Measurements from ENCODE around the gene STK32B.

Gene STK32B

DNA sequence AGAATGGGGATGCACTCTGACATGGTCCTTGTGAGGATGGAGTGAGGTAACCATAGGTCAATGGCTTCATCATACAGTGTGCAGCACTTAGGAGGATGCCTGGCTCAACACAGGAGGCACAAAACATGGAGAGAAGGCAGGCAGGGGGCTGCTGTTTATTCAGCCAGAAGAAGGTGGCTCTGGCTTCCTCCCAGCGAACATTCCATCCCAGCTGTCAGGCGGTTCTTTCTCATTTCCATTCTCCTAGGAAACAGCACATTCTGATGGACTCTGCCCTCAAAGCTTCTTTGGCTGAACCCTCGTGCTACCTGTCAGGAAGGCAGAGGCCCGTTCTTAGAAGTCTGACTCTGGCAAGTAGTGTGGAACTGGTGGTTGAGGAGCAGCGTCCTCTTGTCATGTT lies 18.6 kb downstream of the STK32B start:
- DNase-seq (ENCODE audit: low read depth): no peak

DNA sequence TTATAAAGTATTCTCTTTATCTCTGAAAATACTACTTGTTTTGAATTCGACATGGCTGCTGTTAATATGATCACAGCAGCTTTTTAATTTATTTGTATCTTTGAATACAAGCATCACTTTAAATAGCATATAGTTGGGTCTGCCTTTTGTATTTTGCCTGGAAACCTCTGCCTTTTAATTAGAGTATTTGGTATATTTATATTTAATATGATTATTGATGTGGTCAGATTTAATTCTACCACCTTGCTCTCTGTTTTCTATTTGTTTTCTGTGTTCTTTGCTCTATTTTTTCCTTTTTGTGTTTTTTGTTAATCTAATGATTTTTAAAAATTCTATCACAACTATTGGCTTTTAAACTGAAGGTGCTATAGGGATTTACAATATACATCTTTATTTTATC lies 21.7 kb downstream of the STK32B start:
- DNase-seq (ENCODE audit: low read depth): no peak

- no peak for DNase-seq (ENCODE audit: low read depth)
These were observed 26.7 kb downstream of the STK32B start for GRCh38 chr4:5078009-5078408.

GRCh38 chr4:5079581-5079980 lies 28.3 kb downstream of the STK32B start:
- no peak for DNase-seq (ENCODE audit: low read depth)

- DNase-seq (ENCODE audit: low read depth): no peak
These were observed 30.2 kb downstream of the STK32B start for GRCh38 chr4:5081441-5081999.

- no peak for DNase-seq (ENCODE audit: low read depth)
These were observed 31.1 kb downstream of the STK32B start for GRCh38 chr4:5082376-5082775.

GRCh38 chr4:5084911-5085475 lies 33.7 kb downstream of the STK32B start:
- no peak for DNase-seq (ENCODE audit: low read depth)

- no peak for DNase-seq (ENCODE audit: low read depth)
These were observed 35.3 kb downstream of the STK32B start for GRCh38 chr4:5086535-5086934.

DNA sequence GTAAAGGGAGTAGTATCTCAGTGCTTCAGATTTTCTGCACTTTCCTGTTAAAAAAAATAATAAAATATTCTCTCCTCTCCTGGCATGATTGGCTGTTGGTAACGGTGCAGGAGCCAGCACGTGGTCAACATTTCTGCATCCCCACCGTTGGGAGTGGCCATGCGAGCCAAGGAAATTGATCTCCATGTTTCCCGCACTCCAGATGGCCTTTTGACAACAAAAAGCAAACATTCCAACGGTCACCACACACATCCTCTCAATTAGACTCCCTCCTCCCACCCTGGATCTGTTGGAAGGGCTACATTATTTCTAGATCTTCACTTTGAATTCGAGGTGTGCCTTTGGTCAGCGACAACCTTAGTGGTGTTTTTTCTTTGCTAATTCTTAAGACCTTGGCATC lies 45.0 kb downstream of the STK32B start:
- no peak for DNase-seq (ENCODE audit: low read depth)

DNA sequence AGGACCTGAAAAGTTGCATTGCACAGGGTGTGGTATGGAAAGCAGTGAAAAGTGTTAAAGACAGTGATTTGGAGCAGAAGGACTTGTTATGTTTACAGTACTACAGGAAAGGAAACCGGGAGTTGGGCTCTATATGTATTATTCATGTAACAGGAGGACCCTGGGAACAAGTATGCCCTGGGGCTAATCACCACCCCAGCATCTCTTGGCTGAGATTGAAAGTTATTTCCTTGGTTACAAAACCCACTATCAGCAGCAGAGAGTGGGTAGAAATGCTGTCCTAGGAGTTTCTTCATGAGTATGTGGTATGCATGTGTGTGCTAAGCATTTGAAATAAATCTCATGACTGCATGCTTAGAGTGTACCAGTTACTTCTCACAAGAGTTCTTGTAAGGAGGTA lies 46.9 kb downstream of the STK32B start:
- DNase-seq (ENCODE audit: low read depth): no peak

DNA sequence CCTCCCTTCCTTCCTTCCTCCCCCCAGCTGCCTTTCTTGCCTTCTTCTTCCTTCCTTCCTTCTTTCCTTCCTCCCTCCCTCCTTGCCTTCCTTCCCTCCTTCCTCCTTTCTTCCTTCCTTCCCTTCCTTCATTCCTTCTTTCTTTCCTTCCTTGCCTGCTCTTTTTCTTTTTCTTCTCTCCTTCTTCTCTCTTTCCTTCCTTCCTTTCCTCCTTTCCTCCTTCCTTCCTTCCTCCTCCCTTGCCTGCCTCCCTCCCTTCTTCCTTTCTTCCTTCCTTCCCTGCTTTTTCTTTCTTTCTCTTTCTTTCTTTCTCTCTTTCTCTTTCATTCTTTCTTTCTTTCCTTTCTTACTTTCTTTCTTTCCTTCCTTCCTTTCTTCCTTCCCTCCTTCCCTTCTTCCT lies 49.1 kb downstream of the STK32B start:
- no peak for DNase-seq (ENCODE audit: low read depth)

- DNase-seq (ENCODE audit: low read depth): no peak
These were observed 49.7 kb downstream of the STK32B start for GRCh38 chr4:5100986-5101385.

DNA sequence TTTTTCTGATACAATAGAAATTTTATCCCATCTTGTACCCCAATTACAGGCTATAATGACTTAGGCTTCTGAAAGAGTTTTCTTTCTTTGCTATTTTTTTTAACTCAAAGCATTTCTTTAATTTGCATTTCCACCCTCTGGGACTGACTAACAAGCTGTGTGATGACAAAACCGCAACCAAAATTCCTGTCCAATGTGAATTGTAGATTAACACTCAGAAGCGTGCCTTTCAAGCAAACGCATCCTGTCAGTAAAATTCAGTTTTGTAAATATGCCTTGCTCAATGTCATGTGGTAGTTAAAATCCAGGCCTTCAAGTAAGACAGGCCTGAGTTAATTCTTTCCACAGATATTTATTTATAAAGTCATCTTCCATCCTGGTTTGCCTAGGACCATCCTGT lies 50.3 kb downstream of the STK32B start:
- no peak for DNase-seq (ENCODE audit: low read depth)

GRCh38 chr4:5110901-5111300 lies 59.6 kb downstream of the STK32B start:
- DNase-seq (ENCODE audit: low read depth): no peak

DNA sequence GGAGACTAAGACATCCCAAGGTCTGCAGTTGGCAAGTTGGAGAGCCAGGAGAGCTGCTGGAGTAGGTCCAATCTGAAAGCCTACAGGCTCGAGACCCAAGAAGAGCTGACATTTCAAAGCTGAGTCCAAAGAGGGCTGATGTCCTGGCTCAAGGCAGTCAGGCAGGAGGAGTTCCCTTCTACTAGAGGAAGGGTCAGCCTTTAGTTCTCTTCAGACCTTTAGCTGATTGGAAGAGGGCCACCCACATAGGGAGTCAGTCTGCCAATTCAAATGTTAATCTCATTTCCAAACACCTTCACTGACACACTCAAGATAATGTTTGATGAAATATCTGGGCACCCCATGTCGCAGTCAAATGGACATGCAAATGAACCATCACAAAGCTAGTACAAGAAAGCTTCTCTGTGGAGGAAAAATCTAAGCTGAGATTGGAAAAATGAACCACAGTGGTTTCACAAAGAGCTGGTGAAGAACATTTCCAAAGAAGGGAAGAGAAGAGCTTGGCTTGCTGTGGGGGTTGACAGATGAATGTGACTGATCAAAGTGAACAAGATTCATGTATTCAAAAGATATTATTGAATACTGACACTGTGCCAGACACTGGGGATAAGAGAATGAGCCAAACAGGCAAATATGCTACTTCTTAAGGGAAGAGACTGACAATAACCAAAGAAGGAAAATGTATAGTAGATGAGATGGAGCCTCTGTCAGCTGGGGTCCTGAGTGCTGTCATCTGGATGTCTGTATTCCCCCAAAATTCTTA lies 61.2 kb downstream of the STK32B start:
- DNase-seq (ENCODE audit: low read depth): no peak

- no peak for DNase-seq (ENCODE audit: low read depth)
These were observed 63.7 kb downstream of the STK32B start for GRCh38 chr4:5114950-5115349.

DNA sequence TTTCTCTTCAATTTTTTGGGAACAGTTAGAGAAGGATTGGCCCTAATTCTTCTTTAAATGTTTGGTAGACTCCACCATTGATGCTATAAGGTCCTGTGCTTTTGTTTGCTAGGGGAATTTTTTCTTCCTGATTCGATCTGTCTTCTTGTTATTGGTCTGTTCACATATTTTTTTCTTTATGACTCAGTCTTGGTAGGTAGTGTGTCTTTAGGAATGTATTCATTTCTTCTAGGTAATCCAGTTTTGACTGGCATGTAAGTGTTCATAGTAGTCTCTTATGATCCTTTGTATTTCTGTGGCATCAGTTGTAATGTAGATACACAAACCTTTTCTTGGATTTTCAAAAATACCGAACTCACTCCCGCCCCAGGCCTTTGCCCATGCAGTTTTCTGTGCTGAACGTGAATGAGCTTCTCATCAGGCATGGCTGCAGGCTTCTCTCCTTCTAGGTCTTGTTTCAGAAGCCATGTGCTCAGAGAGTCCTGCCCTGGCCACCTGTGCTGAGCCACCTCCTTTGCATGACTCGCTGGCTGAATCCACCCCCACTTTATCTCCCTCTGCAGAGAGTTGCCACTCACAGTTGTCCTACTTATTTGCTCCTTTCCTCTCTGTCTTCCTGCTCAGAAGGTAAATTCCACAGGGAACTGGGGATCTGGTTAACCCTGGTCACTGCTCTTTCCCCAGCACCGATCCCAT lies 67.0 kb downstream of the STK32B start:
- DNase-seq (ENCODE audit: low read depth): no peak

DNA sequence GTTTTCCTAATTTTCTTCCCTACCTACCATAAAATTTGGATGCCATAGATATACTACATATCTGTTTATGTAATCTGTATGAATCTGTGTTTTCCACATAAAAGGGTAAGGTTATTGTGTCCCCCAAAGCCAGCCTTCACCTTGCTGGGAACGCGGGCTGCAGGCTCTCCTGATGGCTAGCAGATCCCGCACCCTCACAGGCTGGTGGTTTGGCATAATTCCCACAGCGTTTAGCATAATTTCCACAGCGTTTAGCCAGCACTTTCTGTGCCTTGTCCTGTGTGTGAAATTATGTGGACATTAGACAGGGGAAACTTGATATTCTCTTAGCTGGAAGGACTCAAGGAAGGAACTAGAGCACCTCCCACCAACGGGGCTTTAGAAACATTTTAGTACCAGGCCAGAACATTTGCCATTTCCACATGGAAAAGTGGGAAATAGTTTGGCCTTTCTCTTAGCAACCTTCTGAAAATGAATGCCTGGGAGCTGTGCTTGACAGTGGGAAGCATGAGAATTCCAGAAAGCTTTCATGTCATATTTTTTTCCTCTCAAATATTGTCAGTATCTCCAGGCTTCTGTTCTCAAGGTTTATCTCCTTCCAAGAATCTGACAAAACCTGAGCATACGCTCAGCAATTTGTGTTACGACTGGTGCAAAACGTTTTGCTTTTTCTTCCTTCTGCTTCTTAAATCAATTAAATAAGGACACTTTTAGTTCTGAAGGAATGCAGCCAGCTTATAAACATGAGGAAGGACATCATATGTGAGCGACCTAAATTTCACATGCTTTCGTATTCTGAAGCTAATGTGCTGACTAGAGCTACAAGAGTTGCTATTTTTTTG lies 67.9 kb downstream of the STK32B start:
- no peak for DNase-seq (ENCODE audit: low read depth)

DNA sequence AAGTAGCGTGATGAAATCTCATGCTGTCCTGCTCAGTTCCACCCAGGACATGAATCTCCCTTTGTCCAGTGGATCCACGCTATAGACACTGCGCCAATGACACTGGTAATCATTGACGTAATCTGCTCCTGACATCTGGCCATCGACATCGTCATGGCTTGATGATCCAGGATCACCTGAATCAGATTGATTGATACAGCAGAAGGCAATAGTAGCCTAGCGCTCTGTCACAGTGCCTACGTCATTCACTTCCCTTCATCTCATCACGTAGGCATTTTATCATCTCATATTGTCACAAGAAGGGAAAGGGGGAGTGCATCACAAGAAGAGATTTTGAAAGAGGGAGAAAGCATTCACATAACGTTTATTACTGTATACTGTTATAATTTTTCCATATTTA lies 68.8 kb downstream of the STK32B start:
- DNase-seq (ENCODE audit: low read depth): no peak

DNA sequence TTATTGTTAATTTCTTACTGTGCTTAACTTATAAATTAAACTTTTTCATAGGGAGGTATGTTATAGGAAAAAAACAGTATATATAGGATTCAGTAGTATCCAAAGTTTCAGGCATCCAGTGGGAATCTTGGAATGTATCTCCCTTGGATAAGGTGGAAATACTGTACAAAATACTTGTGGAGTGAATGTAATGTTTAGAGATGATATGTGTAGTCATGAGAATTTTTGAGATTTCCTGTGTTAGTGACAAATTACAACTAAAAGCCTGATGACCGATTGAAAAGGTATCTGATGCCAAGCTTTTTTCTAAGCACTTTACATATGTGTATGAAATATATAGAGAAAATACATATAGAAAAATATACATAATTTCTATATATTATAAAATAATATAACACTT lies 69.2 kb downstream of the STK32B start:
- DNase-seq (ENCODE audit: low read depth): no peak

DNA sequence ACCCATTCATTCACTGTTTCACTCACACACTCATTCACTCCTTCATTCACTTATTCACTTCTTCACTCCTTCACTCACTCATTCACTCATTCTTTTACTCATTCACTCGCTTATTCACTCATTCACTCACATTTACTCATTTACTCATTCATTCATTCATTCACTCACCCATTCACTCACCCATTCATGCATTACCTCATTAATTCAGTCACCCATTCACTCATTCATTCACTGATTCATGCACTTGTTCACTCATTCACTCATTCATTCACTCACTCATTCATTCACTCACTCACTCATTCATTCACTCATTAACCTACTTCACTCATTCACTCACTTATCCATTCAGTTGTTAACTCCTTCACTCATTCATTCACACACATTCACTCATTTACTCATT lies 70.8 kb downstream of the STK32B start:
- DNase-seq (ENCODE audit: low read depth): no peak

DNA sequence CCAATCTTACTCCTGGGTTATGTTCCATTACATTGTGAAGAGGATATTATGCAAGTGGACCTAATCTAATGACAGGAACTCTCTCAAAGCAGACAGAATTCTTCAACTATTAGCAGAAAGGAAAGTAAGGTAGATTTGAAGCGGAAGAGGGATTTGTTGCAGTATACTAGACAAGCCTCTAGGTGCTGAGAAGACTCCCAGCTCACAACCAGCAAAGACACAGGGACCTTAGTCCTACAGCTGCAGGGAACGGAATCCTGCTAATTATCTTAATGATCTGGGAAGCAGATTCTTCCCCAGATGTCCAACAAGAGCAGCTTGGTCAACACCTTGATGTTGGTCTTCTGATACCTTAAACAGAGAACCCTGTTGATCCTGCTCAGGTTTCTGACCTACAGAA lies 73.6 kb downstream of the STK32B start:
- no peak for DNase-seq (ENCODE audit: low read depth)

All from activated T-cell treated with anti-CD3 and anti-CD28 coated beads for 24 hours (primary cell).